Astrocyte (in vitro differentiated cells and primary cell): ENCODE data around the gene AP3B2. TPM values are rescaled to one million over a fixed set of nuclear protein-coding genes. Genes with fewer than 3 reads are reported as not detected.

Source experiments
- DNase-seq: peaks from one replicate; pipeline ENCODE4 v3.0.0-alpha.2; 2010; ENCODE audit warnings: low read depth
- FAIRE-seq: peaks from 2 replicates; lab custom pipeline; 2011; peaks lifted over from hg19 to GRCh38; lab: Jason Lieb, UNC
- H2AFZ ChIP-seq: 2 replicates; pipeline ENCODE4 v1.6.0; 2012; ENCODE audit warnings: low read depth, low read length, inconsistent platforms
- H3K27ac ChIP-seq: 2 replicates; pipeline ENCODE4 v1.5.1; 2011; ENCODE audit warnings: low read depth, low read length, inconsistent platforms
- H3K27me3 ChIP-seq: 2 replicates; pipeline ENCODE4 v1.6.0; 2011; ENCODE audit warnings: low read length, inconsistent platforms; ENCODE audit not compliant: insufficient read depth
- H3K36me3 ChIP-seq: 2 replicates; pipeline ENCODE4 v1.5.1; 2011; ENCODE audit warnings: low read length, inconsistent platforms; ENCODE audit not compliant: insufficient read depth
- H3K4me1 ChIP-seq: 2 replicates; pipeline ENCODE4 v1.5.1; 2011; ENCODE audit warnings: low read length, inconsistent platforms; ENCODE audit not compliant: insufficient read depth
- H3K4me2 ChIP-seq: 2 replicates; pipeline ENCODE4 v1.6.0; 2012; ENCODE audit warnings: low read length, inconsistent platforms
- H3K4me3 ChIP-seq: 2 replicates; pipeline ENCODE4 v1.5.1; 2011; ENCODE audit warnings: low read depth, mild to moderate bottlenecking, low read length, inconsistent platforms; ENCODE audit not compliant: insufficient read depth
- H3K79me2 ChIP-seq: 2 replicates; pipeline ENCODE4 v1.6.0; 2012; ENCODE audit warnings: mild to moderate bottlenecking, low read length, inconsistent platforms; ENCODE audit not compliant: insufficient read depth
- H3K9ac ChIP-seq: 2 replicates; pipeline ENCODE4 v1.6.0; 2012; ENCODE audit warnings: mild to moderate bottlenecking, low read length, inconsistent platforms
- H3K9me3 ChIP-seq: 2 replicates; pipeline ENCODE4 v1.5.1; 2012; ENCODE audit warnings: low read depth, mild to moderate bottlenecking, low read length, inconsistent platforms; ENCODE audit not compliant: insufficient read depth
- H4K20me1 ChIP-seq: 2 replicates; pipeline ENCODE4 v1.6.0; 2012; ENCODE audit warnings: low read length, inconsistent platforms; ENCODE audit not compliant: insufficient read depth
- H3K27ac Mint-ChIP-seq: one replicate; pipeline ENCODE4 v1.8.0; 2021; ENCODE audit warnings: mild to moderate bottlenecking, mixed read lengths; ENCODE audit not compliant: unreplicated experiment
- H3K27me3 Mint-ChIP-seq: one replicate; pipeline ENCODE4 v1.8.0; 2021; ENCODE audit warnings: low read depth, mixed read lengths; ENCODE audit not compliant: unreplicated experiment
- H3K36me3 Mint-ChIP-seq: one replicate; pipeline ENCODE4 v1.8.0; 2021; ENCODE audit warnings: low read depth, mixed read lengths; ENCODE audit not compliant: unreplicated experiment
- H3K4me1 Mint-ChIP-seq: one replicate; pipeline ENCODE4 v1.8.0; 2021; ENCODE audit warnings: low read depth, mixed read lengths; ENCODE audit not compliant: unreplicated experiment
- H3K4me3 Mint-ChIP-seq: one replicate; pipeline ENCODE4 v1.8.0; 2021; ENCODE audit warnings: mild to moderate bottlenecking, moderate library complexity, mixed read lengths; ENCODE audit not compliant: unreplicated experiment
- H3K9me3 Mint-ChIP-seq: one replicate; pipeline ENCODE4 v1.8.0; 2021; ENCODE audit warnings: mild to moderate bottlenecking, mixed read lengths; ENCODE audit not compliant: unreplicated experiment
- EZH2 ChIP-seq: IDR thresholded peaks from 2 replicates; pipeline ENCODE4 v1.6.1; 2012; ENCODE audit warnings: mild to moderate bottlenecking, low read length, inconsistent platforms; ENCODE audit not compliant: insufficient read depth
- total RNA-seq: library from RNA; stranded (reverse); gene quantifications from 2 replicates; pipeline ENCODE4 v1.2.1, GENCODE V29; 2021
- TF ChIP-seq, protein P1 (sequence below): IDR thresholded peaks from 2 replicates; pipeline ENCODE4 v1.5.1; 2011; ENCODE audit warnings: low read depth, mild to moderate bottlenecking, inconsistent platforms, low read length, moderate library complexity; ENCODE audit not compliant: insufficient read depth

Gene AP3B2
- total RNA-seq, 1 donor from 2014 or later: 7.2 TPM

DNA sequence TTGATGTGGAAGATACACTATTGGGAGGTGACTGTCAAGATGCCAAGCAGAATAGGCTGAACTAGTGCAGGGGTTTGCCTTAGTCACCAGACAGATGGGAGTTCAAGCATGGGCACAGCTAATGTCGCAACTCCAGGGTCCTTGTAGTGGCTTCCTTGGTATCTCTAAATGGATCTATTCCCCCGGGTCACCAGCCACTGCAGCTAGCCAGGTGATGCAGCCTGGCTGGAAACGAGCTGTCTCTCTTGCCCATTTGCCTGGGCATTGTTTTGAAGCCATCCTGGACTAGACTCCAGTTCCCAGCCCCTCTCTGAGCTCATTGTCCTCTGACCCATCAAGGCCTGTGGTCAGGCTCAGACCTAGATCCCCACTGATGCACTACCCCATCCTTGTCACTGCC is 54.1 kb downstream of the AP3B2 start:
- Histone ChIP-seq H3K79me2 (no peaks in the 10 kb centered on the region), H3K27ac (no peak overlapping the region), H3K9ac (no peak overlapping the region), H3K4me3 (no peak overlapping the region), H2AFZ (no peak overlapping the region), H3K36me3 (no peaks in the 10 kb centered on the region), H4K20me1 (no peaks in the 10 kb centered on the region), H3K9me3 (no peaks in the 10 kb centered on the region), H3K4me2 (no peak overlapping the region), H3K4me1 (no peaks in the 10 kb centered on the region), H3K27me3 (peaks cover 6% of the 10 kb centered on the region)
- Mint-ChIP-seq H3K4me1 (peaks cover 3% of the 10 kb centered on the region), H3K36me3 (peaks cover 8% of the 10 kb centered on the region), H3K27me3 (peaks cover 25% of the 10 kb centered on the region), H3K27ac (no peak overlapping the region), H3K9me3 (no peaks in the 10 kb centered on the region), H3K4me3 (no peak overlapping the region)
- DNase-seq (no peak), FAIRE-seq (no peak)
- TF ChIP-seq, protein P1, sequence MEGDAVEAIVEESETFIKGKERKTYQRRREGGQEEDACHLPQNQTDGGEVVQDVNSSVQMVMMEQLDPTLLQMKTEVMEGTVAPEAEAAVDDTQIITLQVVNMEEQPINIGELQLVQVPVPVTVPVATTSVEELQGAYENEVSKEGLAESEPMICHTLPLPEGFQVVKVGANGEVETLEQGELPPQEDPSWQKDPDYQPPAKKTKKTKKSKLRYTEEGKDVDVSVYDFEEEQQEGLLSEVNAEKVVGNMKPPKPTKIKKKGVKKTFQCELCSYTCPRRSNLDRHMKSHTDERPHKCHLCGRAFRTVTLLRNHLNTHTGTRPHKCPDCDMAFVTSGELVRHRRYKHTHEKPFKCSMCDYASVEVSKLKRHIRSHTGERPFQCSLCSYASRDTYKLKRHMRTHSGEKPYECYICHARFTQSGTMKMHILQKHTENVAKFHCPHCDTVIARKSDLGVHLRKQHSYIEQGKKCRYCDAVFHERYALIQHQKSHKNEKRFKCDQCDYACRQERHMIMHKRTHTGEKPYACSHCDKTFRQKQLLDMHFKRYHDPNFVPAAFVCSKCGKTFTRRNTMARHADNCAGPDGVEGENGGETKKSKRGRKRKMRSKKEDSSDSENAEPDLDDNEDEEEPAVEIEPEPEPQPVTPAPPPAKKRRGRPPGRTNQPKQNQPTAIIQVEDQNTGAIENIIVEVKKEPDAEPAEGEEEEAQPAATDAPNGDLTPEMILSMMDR: no peak
- no peak for TF ChIP-seq EZH2

DNA sequence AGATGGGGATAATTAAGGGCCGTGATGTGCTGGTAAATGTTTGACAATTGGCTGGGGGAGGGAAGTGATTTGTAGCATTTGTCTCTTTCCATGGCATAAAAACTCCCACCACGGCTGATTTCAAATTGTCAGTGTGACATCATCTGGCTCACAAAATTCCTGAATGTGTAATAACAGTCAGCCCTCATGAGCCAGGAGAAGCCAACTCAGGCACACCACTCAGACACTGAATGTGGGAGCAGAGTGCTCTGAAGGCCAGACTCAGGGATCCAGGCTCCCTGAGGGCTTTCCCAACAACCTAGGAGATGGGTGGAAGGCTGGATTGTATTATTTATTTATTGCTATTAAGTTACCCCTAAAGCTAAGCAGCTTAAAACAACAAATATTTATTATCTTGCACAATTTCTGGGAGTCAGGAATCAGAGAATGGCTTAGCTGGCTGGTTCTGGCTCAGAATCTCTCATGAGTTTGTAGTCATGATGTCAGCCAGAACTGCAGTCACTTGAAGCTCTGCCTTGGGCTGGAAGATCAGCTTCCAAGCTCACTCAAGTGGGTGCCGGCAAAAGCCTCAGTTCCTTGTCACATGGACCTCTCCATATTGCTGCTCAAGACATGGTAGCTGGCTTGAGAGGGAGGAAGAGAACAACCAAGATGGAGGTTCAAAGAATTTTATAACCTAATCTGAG is 56.0 kb downstream of the AP3B2 start:
- Histone ChIP-seq H3K9ac (no peak overlapping the region), H3K79me2 (no peaks in the 10 kb centered on the region), H3K4me2 (no peak overlapping the region), H3K36me3 (no peaks in the 10 kb centered on the region), H2AFZ (no peak overlapping the region), H3K27ac (no peak overlapping the region), H3K4me1 (no peaks in the 10 kb centered on the region), H3K4me3 (no peak overlapping the region), H3K9me3 (no peaks in the 10 kb centered on the region), H3K27me3 (peaks cover 17% of the 10 kb centered on the region), H4K20me1 (no peaks in the 10 kb centered on the region)
- Mint-ChIP-seq H3K9me3 (no peaks in the 10 kb centered on the region), H3K36me3 (no peaks in the 10 kb centered on the region), H3K27ac (peak overlapping the region; percentile 51), H3K4me3 (no peak overlapping the region), H3K4me1 (peaks cover 3% of the 10 kb centered on the region), H3K27me3 (peaks cover 18% of the 10 kb centered on the region)
- TF ChIP-seq EZH2: no peak
- TF ChIP-seq, protein P1: no peak
- DNase-seq: no peak
- no peak for FAIRE-seq

DNA sequence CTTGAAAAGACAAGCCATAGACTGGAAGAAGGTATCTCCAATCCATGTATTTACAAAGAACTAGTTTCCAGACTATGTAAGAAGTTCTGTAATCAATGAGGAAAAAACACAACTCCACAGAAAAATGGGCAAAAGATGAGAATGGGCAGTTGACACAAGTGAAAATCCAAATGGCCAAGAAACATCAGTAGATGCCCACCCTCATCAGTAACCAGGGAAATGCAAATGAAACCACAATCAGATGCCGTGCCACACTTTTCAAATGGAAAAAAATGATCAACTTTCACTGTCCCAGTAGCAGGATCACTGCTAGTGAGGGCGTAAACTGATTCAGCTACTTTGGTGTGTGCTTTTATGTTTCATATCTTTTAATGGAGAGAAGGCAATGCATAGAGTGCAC is 58.0 kb downstream of the AP3B2 start:
- no peak for DNase-seq
- no peaks in the 10 kb centered on the region for H3K36me3 Mint-ChIP-seq
- Histone ChIP-seq H3K4me3 (no peak overlapping the region), H3K27ac (no peak overlapping the region), H3K9me3 (no peaks in the 10 kb centered on the region), H3K4me1 (peaks cover 3% of the 10 kb centered on the region), H3K9ac (no peak overlapping the region), H3K36me3 (no peaks in the 10 kb centered on the region), H4K20me1 (no peaks in the 10 kb centered on the region), H3K79me2 (no peaks in the 10 kb centered on the region), H3K4me2 (no peak overlapping the region), H3K27me3 (peaks cover 27% of the 10 kb centered on the region), H2AFZ (no peak overlapping the region)
- TF ChIP-seq EZH2: no peak
- TF ChIP-seq, protein P1: no peak
- no peak for FAIRE-seq
- no peak overlapping the region for H3K27ac Mint-ChIP-seq
- no peak overlapping the region for H3K4me3 Mint-ChIP-seq
- peaks cover 15% of the 10 kb centered on the region for H3K27me3 Mint-ChIP-seq
- H3K9me3 Mint-ChIP-seq: no peaks in the 10 kb centered on the region
- H3K4me1 Mint-ChIP-seq: peaks cover 3% of the 10 kb centered on the region
